CD4-positive, alpha-beta T cell treated with Interleukin-10 for 1 hour (primary cell): ENCODE measurements around the gene TMEM184A.
A peak's percentile ranks its signal among the peaks of the same experiment; 100 is the strongest.
"Not testable (repeated sequence)": the region's sequence is repeated elsewhere in the genome, so short reads cannot be mapped to it uniquely, and the experiment has no call there.

ENCODE experiments used
- DNase-seq: peaks from one replicate; pipeline ENCODE4 v3.0.0-alpha.2; 2020

The TMEM184A gene

DNA sequence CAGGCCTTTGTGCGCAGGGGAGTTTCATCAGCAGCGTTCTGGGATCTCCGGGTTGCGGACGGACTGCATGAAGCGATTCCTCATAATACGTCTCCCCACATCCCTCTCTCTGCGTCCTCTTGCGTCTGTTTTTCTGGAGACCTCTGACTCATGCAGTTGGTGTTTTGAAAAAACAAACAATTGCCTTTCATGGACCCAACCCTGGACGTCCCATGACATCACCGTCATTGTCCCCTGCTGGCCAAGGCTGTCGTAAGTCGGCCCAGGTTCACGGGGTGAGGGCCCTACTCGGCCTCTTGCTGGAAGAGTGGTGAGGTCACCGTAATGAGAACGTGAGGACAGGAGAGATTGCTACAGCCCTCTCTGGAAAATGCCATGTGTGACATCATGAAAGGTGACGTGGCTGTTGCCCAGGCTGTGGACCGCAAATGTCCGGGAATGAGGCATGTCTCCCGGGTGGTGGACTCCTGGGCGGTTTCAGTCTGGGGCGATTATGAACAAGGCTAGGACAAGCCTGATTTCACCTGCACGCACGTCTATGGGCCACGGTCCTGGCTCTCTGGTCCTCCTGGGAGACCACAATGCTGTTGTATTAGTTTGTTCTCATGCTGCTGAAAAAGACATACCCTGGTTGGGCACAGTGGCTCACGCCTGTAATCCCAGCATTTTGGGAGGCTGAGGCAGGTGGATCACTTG is 35.3 kb downstream of the TMEM184A start:
- no peak for DNase-seq

DNA sequence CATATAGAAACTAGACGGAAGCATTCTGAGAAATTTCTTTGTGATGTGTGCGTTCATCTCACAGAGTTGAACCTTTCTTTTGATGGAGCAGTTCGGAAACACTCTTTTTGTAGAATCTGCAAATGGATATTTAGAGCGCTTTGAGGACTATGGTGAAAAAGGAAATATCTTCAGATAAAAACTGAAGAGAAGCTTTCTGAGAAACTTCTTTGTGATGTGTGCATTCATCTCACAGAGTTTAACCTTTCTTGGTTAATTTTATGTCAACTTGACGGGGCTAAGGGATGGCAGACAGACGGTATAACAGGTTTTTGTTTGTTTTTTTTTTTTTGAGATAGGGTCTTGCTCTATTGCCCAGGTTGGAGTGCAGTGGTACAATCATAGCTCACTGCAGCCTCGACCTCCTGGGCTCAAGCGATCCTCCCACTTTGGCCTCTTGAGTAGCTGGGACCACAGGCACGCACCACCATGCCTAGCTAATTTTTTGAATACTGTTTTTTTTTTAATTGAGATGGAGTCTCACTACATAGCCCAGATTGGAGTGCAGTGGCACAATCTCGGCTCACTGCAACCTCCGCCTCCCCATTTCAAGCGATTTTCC is 36.6 kb downstream of the TMEM184A start:
- not testable (repeated sequence) for DNase-seq

DNA sequence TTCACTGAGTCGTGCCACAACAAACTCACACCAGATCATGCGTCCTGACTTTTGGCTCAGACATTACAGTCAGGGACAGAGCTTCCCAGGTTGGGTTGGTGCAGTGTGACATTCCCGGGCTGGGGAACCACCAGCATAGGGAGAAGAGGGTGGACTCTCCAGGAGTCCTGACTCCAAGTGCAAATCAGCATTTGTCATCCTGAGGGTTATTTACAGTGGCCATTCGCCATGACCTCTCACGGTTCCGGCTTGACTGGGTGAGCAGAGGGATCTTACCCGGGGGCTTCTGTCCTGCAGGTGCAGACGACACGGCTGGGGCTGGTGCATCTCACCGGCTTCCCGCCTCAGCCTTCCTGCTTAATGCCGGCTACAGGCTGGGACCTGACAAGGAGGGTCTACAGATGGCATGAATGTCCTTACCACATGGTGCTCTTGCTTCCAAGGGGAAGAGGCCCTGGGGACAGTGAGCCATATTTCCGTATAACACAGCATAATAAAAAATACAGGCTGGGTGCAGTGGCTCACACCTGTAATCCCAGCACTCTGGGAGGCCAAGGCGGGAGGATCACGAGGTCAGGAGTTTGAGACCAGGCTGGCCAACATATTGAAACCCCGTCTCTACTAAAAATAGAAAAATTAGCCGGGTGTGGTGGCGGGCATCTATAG is 39.3 kb downstream of the TMEM184A start:
- DNase-seq: no peak

DNA sequence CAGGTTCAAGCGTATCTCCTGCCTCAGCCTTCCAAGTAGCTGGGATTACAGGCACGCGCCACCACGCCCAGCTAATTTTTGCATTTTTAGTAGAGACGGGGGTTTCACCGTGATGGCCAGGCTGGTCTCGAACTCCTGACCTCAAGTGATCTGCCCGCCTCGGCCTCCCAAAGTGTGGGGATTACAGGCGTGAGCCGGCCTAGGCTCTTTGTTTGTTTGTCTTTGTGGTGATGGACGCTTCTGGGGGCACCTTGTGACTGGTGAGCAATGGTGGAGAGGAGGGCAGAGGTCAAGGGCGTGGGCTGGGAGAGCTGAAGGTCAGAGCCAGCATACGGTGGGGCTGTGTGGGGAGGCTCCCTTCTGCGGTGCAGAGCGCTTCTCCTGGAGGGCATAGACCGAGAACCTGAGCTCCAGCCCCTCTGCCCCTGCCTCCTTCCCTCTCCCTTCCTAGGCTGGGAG is 40.5 kb downstream of the TMEM184A start:
- DNase-seq: not testable (repeated sequence)

DNA sequence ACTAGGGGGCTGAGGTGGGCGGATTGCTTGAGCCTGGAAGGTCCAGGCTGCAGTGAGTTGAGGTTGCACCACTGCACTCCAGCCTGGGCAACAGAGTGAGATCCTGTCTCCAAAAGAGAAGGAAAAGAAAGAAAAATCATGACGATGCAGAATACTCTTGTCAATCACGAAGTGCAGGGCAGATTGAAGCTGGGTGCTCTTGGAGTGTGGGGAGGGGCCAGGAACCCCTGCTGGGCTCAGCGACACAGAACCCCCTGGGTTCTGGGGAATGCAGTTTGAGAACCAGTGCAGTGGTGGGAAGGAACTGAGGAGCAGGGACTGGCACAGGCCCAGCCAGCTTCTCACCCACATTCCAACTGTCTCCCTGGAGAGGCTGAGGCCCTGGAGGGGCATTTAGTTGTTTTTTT is 41.0 kb downstream of the TMEM184A start:
- no peak for DNase-seq

GRCh38 chr7:1514407-1514806 is 41.6 kb downstream of the TMEM184A start:
- DNase-seq: no peak

- no peak for DNase-seq
Measured at GRCh38 chr7:1513657-1514095, 42.3 kb downstream of the TMEM184A start.

- peak; percentile 46 for DNase-seq
Measured at GRCh38 chr7:1512781-1513656, 43.0 kb downstream of the TMEM184A start.

DNA sequence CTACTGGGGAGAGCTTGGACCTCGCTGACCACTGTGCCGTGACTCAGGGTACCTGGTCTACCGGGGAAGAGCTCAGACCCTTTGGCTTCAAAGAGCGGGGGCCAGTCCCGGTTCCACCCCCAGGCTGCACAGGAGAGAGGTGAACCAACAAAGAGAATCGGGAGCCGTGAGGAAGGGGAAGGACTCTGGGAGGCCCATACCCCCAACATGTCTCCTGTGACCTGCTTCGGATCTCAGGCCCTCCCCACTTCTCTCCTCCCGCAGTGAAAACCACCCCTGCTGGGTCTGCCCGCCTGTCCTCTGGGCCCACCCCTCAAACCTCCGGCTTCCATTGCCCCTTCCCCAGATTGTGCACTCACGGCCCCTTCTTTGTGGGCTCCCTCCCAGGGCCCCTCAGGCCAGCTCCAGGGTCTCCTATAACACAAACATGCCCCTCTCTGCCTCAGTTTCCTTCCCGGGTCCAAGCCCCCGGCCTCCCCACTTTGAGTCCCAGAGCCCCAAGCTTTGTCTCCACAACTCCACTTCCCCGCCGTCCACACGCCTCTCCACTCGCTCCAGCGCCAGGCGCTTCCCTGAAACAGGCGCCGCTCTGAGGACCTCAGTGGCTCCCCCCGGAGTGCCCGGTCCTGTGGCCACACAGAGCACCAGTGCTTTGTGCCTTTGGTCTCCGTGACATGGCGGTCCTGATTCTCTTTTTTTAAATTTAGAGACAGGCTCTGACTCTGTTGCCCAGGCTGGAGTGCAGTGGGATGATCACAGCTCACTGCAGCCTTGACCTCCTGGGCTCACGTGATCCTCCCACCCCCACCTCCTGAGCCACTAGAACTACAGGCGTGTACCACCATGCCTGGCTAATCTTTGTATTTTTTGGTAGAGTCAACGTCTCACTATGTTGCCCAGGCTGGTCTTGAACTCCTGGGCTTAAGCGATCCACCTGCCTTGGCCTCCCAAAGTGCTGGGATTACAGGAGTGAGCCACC is 44.3 kb downstream of the TMEM184A start:
- DNase-seq: no peak

DNA sequence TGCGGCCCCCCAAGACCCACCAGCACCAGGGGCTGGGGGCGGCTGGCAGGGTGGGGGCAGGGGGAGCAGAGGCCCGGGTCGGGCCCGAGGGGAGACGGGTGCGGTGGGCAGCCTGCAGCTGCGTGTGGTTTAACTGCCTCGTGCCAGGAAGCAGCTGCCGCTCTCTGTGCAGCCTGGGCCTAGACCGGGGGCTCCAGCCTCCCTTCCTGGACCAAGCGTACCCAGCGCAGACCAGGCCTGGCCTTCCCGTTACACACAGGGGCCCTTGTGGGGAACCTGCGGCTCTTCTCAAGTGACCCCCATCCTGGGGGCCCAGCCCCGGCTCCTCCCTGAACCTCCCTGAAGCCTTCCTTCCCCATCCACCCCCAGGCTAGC is 45.2 kb downstream of the TMEM184A start:
- no peak for DNase-seq

GRCh38 chr7:1509226-1509625 is 46.8 kb downstream of the TMEM184A start:
- DNase-seq: no peak

DNA sequence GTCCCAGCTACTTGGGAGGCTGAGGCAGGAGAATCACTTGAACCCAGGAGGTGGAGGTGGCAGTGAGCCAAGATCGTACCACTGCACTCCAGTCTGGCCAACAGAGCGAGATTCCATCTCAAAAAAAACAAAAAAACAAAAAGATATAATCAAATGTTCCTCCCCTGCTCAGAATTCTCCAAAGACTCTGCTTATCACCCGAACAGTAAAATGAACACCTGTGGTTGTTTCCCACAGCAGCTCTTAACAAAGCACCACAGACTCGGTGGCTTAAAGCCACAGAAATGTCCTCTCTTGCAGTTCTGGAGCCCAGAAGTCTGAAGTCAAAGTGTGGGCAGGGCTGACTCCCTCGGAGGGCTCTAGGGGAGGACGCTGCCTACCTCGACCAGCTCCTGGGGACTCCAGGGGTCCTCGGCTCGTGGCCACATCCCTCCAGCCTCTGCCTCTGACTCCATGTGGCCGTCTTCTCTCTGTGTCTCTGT is 47.7 kb downstream of the TMEM184A start:
- no peak for DNase-seq

DNA sequence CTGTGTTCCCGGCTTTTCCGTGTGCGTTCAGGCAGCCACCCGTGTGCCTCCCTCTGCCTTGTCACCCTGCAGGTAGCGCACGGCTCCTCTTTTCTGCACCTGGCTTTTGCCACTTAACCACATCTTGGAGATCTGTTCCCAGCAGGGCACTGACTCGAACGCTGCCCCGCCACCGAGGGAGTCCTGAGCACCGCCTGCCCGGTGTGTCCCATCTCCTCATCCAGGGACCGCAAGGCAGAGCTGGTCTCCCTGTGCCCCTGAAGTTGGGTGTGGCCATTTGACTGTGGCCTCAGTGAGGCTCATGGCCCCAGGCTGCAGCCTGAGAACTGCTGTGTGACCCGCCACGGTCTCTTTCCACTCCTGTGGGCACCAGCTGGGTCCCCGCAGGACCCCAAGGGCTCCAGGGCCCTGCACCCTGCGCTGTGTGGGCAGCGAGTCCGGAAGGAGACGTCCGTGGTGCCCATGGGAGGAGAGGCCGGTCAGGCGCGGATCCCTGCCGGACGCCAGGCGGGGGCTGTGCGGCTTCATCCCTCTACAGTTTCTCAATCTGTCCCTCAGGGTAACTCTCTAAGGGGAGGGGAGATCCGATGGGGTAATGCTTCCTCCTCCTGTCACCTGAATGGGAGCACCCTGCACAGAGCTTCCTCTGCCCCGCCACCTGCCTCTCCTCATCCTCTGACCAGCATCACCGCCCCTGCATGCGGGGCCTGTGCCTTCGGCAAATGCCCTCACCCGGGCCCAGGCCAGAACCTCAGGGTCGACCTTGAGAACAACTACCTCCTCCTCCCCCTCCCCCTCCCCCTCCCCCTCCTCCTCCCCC is 50.1 kb downstream of the TMEM184A start:
- no peak for DNase-seq

DNA sequence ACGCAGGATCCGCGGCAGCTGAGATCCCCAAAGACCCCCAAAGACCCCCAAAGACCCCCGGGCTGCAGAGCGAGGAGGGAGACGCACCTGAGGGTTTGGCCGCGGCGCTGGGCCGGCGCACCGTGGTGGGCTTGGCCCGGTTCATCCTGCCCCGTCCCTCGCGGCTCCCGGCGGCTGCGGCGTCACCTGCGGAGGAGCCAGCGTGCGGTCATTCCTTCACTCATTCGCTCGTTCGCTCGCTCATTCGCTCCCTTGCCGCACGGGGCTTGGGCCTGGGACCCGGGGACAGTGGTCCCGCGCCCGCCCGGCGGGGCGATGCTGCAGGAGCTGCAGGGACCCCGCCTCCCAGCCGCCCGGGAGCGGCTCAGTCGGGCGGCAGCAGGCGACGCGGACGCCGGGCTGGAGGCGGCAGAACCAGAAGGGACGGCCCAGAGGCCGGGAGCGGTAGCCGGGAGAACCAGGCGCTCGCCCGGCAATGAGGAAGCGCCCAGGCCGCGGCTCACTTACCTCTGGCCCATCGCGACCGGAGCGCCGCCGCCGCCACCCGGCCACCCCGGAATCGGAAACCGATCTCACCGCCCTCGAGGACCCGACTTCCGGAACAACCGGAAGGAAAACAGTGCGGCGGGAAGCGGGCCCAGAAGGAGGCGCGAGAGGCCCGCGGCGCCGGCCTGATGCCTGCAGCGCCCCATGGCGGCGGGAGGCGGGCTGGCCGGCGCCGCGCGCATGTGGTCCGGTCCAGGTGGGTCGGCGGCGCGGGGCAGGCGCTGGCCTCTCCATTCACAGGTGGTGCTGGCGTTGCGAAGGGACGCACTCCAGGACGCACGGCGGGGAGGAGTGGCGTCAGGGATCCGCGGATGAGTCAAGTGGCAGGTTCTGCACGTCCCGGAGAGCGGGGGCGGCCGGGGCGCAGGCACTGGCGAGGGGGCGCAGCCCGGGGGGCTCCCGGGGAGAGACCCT is 51.9 kb downstream of the TMEM184A start, which contains the start of gene INTS1:
TSS of gene INTS1 (minus strand) at position 574 of the 960 bp plus-strand sequence. CDS start at position 145, 429 bp downstream.
- DNase-seq: peak; percentile 91

DNA sequence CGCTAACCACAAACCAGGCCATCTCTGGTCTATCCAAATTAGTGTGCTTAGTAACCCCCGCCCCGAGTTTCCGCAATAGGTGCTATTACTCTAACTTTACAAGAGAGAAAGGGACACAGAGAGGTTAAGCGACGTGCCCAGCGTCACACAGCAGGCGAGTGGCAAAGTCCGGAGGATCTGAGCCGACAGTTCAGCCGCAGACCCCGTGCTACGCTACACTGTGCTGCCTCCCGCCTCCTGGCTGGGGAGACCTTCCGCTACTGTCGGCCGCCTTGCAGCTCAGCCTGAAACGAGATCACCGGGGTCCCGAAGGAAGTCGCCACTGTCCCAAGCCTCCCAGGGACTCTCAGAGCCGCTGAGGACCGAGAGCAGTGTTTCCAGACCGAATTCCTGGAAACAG is 52.6 kb downstream of the TMEM184A start:
- DNase-seq: no peak

- no peak for DNase-seq
Measured at GRCh38 chr7:1502845-1503244, 53.2 kb downstream of the TMEM184A start.

- DNase-seq: no peak
Measured at GRCh38 chr7:1501487-1502270, 54.3 kb downstream of the TMEM184A start.

DNA sequence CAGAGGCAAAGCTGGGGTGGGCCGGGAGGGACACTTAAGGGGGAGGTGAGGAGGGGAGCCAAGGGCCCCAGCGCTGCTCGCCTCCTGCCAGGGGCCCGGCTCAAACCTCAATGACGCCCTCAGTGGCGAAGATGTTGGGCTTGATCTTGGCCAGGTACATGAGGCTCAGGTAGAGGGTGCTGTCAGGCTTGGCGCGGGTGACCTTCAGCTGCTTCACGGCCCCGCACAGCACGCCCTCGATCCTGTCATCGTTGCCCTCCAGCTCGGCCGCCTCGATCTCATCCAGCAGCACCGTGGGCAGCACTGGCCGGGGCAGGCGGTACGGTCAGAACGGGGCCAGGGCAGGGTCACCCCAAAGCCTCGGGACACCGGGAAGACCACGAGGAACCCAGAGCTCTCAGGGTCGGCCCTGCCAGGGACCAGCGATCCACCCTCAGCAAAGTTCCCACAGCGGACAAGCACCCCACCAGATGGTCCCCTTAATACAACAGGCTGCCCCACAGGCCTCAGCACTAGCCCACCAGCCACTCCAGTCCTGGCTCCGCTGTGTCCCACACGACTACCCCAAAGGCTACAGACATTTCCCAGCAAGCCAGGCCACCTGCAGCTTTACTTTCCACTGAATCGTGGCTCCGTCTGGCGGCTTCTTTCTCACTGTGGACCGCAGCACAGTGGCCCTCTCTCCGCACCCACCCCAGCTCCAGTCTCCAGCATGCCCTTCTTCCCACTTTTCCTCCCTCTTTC is 55.8 kb downstream of the TMEM184A start:
- DNase-seq: no peak
